HG03439 (cell line): ENCODE data around the gene PRKCZ.

Experiments used
- ATAC-seq: cut with Tn5 transposase; IDR thresholded peaks from one replicate; pipeline ENCODE4 v1.9.1; 2021; ENCODE audit warnings: mild to moderate bottlenecking, moderate library complexity; ENCODE audit not compliant: unreplicated experiment

The PRKCZ gene

GRCh38 chr1:2049718-2050431 is at the start of gene PRKCZ:
TSS of gene PRKCZ (plus strand) at chr1:2050411. CDS start at chr1:2050631, 220 bp downstream.
- ATAC-seq: peak; percentile 66

- no peak for ATAC-seq
Measured at GRCh38 chr1:2000432-2000831, 49.8 kb upstream of the PRKCZ start.

- ATAC-seq: no peak
Measured at GRCh38 chr1:2000850-2001249, 49.4 kb upstream of the PRKCZ start.

- ATAC-seq: no peak
Measured at GRCh38 chr1:2001773-2002411, 48.3 kb upstream of the PRKCZ start.

GRCh38 chr1:2003541-2004131 is 46.6 kb upstream of the PRKCZ start, which contains the start of gene CFAP74:
TSS of gene CFAP74 (minus strand) at chr1:2003786. CDS start at chr1:1990956, 12,830 bp downstream.
- ATAC-seq: no peak

GRCh38 chr1:2004856-2005255 is 45.4 kb upstream of the PRKCZ start:
- no peak for ATAC-seq

GRCh38 chr1:2009101-2010053 is 40.8 kb upstream of the PRKCZ start:
- no peak for ATAC-seq

GRCh38 chr1:2014181-2014580 is 36.0 kb upstream of the PRKCZ start:
- ATAC-seq: no peak

GRCh38 chr1:2014741-2015735 is 35.2 kb upstream of the PRKCZ start:
- no peak for ATAC-seq

- ATAC-seq: no peak
Measured at GRCh38 chr1:2016123-2016522, 34.1 kb upstream of the PRKCZ start.

GRCh38 chr1:2018217-2019171 is 31.7 kb upstream of the PRKCZ start:
- ATAC-seq: no peak

GRCh38 chr1:2019172-2019543 is 31.1 kb upstream of the PRKCZ start, which contains the start of gene GABRD:
TSS of gene GABRD (plus strand) at chr1:2019345. CDS start at chr1:2019424, 79 bp downstream.
- no peak for ATAC-seq

GRCh38 chr1:2019571-2020309 is 30.5 kb upstream of the PRKCZ start:
- ATAC-seq: no peak

- ATAC-seq: no peak
Measured at GRCh38 chr1:2020310-2020655, 29.9 kb upstream of the PRKCZ start.

GRCh38 chr1:2021550-2021949 is 28.7 kb upstream of the PRKCZ start:
- no peak for ATAC-seq

- ATAC-seq: no peak
Measured at GRCh38 chr1:2022063-2022770, 28.0 kb upstream of the PRKCZ start.

- ATAC-seq: no peak
Measured at GRCh38 chr1:2023187-2023586, 27.0 kb upstream of the PRKCZ start.
